ENCODE measurements around the gene ATRX.

The ATRX gene

GRCh38 chrX:77595848-77596247 is 190.2 kb downstream of the ATRX start:
- Histone ChIP-seq H3K27me3 (ENCODE audit: control insufficient read depth, low read length) (no peaks in the 10 kb centered on the region), H3K36me3 (ENCODE audit: control insufficient read depth, low read length) (peaks cover 15% of the 10 kb centered on the region)

DNA sequence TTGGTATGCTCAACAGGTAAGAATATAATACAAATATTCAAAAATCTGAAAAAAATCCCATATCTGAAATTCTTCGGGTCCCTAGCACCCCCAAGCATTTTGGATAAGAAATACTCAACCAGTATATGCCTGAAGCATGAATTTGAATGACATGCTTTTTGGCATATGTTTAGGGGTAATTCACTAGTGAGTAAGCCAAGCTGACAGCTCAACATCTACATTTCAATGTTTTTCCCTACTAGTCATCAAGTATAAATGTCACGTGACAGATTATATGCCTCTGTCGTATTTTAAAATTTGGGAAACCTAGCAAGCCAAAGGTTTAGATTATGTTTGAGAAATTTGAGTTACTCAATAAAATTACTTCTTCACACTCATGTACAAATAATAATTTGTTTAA is 213.7 kb downstream of the ATRX start:
- H3K27ac ChIP-seq (ENCODE audit: low read depth, low read length) = no peak overlapping the region
- H3K27me3 ChIP-seq (ENCODE audit: control insufficient read depth, low read length) = no peaks in the 10 kb centered on the region
- TF ChIP-seq EZH2phosphoT487 (IDR thresholded peaks at IDR 0.05; ENCODE audit: borderline replicate concordance, low read length) = no peak
- TF ChIP-seq, protein P1, sequence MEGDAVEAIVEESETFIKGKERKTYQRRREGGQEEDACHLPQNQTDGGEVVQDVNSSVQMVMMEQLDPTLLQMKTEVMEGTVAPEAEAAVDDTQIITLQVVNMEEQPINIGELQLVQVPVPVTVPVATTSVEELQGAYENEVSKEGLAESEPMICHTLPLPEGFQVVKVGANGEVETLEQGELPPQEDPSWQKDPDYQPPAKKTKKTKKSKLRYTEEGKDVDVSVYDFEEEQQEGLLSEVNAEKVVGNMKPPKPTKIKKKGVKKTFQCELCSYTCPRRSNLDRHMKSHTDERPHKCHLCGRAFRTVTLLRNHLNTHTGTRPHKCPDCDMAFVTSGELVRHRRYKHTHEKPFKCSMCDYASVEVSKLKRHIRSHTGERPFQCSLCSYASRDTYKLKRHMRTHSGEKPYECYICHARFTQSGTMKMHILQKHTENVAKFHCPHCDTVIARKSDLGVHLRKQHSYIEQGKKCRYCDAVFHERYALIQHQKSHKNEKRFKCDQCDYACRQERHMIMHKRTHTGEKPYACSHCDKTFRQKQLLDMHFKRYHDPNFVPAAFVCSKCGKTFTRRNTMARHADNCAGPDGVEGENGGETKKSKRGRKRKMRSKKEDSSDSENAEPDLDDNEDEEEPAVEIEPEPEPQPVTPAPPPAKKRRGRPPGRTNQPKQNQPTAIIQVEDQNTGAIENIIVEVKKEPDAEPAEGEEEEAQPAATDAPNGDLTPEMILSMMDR (IDR thresholded peaks at IDR 0.05; ENCODE audit: low read depth, low read length, poor library complexity, severe bottlenecking) = no peak
- no peaks in the 10 kb centered on the region for H3K79me2 ChIP-seq (ENCODE audit: control insufficient read depth, low read length)
- no peaks in the 10 kb centered on the region for H4K20me1 ChIP-seq (ENCODE audit: control insufficient read depth, insufficient read depth, low read depth, low read length)
- H3K9me2 ChIP-seq (replicated peaks; ENCODE audit: control insufficient read depth, low read length) = no peaks in the 10 kb centered on the region
- peaks cover 14% of the 10 kb centered on the region for H3K36me3 ChIP-seq (ENCODE audit: control insufficient read depth, low read length)
- peaks cover 4% of the 10 kb centered on the region; the same call in 1 of the 2 replicates for H3K9me3 ChIP-seq (ENCODE audit: control insufficient read depth, insufficient read depth, low read length)
- no peak overlapping the region for H3K4me2 ChIP-seq (ENCODE audit: low read length)
- no peak overlapping the region for H3K4me3 ChIP-seq (ENCODE audit: low read length)
- no peaks in the 10 kb centered on the region for H3K4me1 ChIP-seq (ENCODE audit: control insufficient read depth, low read length)
- no peaks in the 10 kb centered on the region for H3F3A ChIP-seq (ENCODE audit: control insufficient read depth, insufficient read depth)

More at GRCh38 chrX:77595848-77596247, 190.2 kb downstream of the ATRX start:
- no peaks in the 10 kb centered on the region for H3K79me2 ChIP-seq (ENCODE audit: control insufficient read depth, low read length)
- no peaks in the 10 kb centered on the region for H3K9me2 ChIP-seq (replicated peaks; ENCODE audit: control insufficient read depth, low read length)
- TF ChIP-seq, protein P1 (IDR thresholded peaks at IDR 0.05; ENCODE audit: low read depth, low read length, poor library complexity, severe bottlenecking) = no peak
- no peak for TF ChIP-seq EZH2phosphoT487 (IDR thresholded peaks at IDR 0.05; ENCODE audit: borderline replicate concordance, low read length)
- H4K20me1 ChIP-seq (ENCODE audit: control insufficient read depth, insufficient read depth, low read depth, low read length) = no peaks in the 10 kb centered on the region
- H3K4me3 ChIP-seq (ENCODE audit: low read length) = no peak overlapping the region
- H3K4me1 ChIP-seq (ENCODE audit: control insufficient read depth, low read length) = peaks cover 14% of the 10 kb centered on the region
- H3K9me3 ChIP-seq (ENCODE audit: control insufficient read depth, insufficient read depth, low read length) = no peaks in the 10 kb centered on the region
- no peaks in the 10 kb centered on the region for H3F3A ChIP-seq (ENCODE audit: control insufficient read depth, insufficient read depth)
- no peak overlapping the region for H3K27ac ChIP-seq (ENCODE audit: low read depth, low read length)
- H3K4me2 ChIP-seq (ENCODE audit: low read length) = no peak overlapping the region

GRCh38 chrX:77565278-77565677 is 220.7 kb downstream of the ATRX start:
- Histone ChIP-seq H3K27me3 (ENCODE audit: control insufficient read depth, low read length) (no peaks in the 10 kb centered on the region), H3K4me3 (ENCODE audit: low read length) (no peak overlapping the region), H3K4me2 (ENCODE audit: low read length) (no peak overlapping the region), H4K20me1 (ENCODE audit: control insufficient read depth, insufficient read depth, low read depth, low read length) (no peaks in the 10 kb centered on the region), H3K36me3 (ENCODE audit: control insufficient read depth, low read length) (peaks cover 8% of the 10 kb centered on the region; the same call in 1 of the 2 replicates), H3F3A (ENCODE audit: control insufficient read depth, insufficient read depth) (no peaks in the 10 kb centered on the region), H3K4me1 (ENCODE audit: control insufficient read depth, low read length) (no peaks in the 10 kb centered on the region), H3K9me3 (ENCODE audit: control insufficient read depth, insufficient read depth, low read length) (peaks cover 4% of the 10 kb centered on the region; the same call in 1 of the 2 replicates), H3K79me2 (ENCODE audit: control insufficient read depth, low read length) (no peaks in the 10 kb centered on the region), H3K9me2 (replicated peaks; ENCODE audit: control insufficient read depth, low read length) (no peaks in the 10 kb centered on the region), H3K27ac (ENCODE audit: low read depth, low read length) (no peak overlapping the region)
- TF ChIP-seq, protein P1 (IDR thresholded peaks at IDR 0.05; ENCODE audit: low read depth, low read length, poor library complexity, severe bottlenecking) = no peak
- TF ChIP-seq EZH2phosphoT487 (IDR thresholded peaks at IDR 0.05; ENCODE audit: borderline replicate concordance, low read length) = no peak

All from DOHH2 (cell line).